K562 (cell line): ENCODE data around the gene RIPK3. TPM values are rescaled to one million over a fixed set of nuclear protein-coding genes. Genes with fewer than 3 reads are reported as not detected.

Experiments
- BACH1 ChIP-seq: fragments of 200-800 bp; sonication (Bioruptor generic); IDR thresholded peaks from 2 replicates; pipeline ENCODE4 v1.6.1; 2016; ENCODE audit warnings: missing genetic modification characterization, missing compliant biosample characterization
- C11orf30 ChIP-seq: fragments of 450-650 bp; IDR thresholded peaks from 2 replicates; pipeline ENCODE4 v1.6.1; 2016; ENCODE audit warnings: low read depth, mild to moderate bottlenecking
- CCNT2 ChIP-seq: IDR thresholded peaks from 2 replicates; pipeline ENCODE4 v1.6.1; 2011; ENCODE audit warnings: borderline replicate concordance, low read depth, mild to moderate bottlenecking, moderate library complexity, mixed read lengths, low read length; ENCODE audit not compliant: insufficient read length; ENCODE audit errors: extremely low read depth
- CSDE1 ChIP-seq, 2 experiments: fragments of 450-650 bp; IDR thresholded peaks; 2 replicates each; pipeline ENCODE4 v1.6.1; 2016; ENCODE audit warnings: mild to moderate bottlenecking in 1 of 2
- ELF1 ChIP-seq: fragments of 200-800 bp; sonication (Bioruptor generic); IDR thresholded peaks from 2 replicates; pipeline ENCODE4 v1.6.1; 2016; ENCODE audit warnings: missing genetic modification characterization, missing compliant biosample characterization
- GABPB1 ChIP-seq: sonication (generic); formaldehyde crosslinking; IDR thresholded peaks from 2 replicates; pipeline ENCODE4 v1.8.0; 2022; ENCODE audit warnings: mild to moderate bottlenecking, missing genetic modification reagents
- HDAC2 ChIP-seq: fragments of 450-650 bp; IDR thresholded peaks from 2 replicates; pipeline ENCODE4 v1.6.1; 2016; ENCODE audit warnings: mild to moderate bottlenecking
- JUN ChIP-seq, 2 experiments: sonication (generic) in 1 of 2; formaldehyde crosslinking in 1 of 2; IDR thresholded peaks; 2 replicates each; pipeline versions ENCODE4 v1.6.1 to v1.8.0; 2012 to 2022; ENCODE audit warnings: borderline replicate concordance in 2 of 2, mild to moderate bottlenecking in 2 of 2, improper control_type of control experiment in 1 of 2, low read depth in 1 of 2, low read length in 1 of 2, missing genetic modification reagents in 1 of 2
- JUND ChIP-seq, 2 experiments: IDR thresholded peaks; 2 replicates in 1 of 2; 3 replicates in 1 of 2; pipeline ENCODE4 v1.6.1; 2011; ENCODE audit warnings: borderline replicate concordance in 2 of 2, low read depth in 2 of 2, low read length in 2 of 2, improper control_type of control experiment in 1 of 2, missing biosample characterization in 1 of 2, missing genetic modification characterization in 1 of 2, missing genetic modification reagents in 1 of 2
- KAT7 ChIP-seq: sonication (generic); formaldehyde crosslinking; IDR thresholded peaks from 2 replicates; pipeline ENCODE4 v1.8.0; 2022; ENCODE audit warnings: missing genetic modification reagents, mild to moderate bottlenecking, borderline replicate concordance
- L3MBTL2 ChIP-seq: fragments of 450-650 bp; IDR thresholded peaks from 2 replicates; pipeline ENCODE4 v1.6.1; 2016; ENCODE audit warnings: mild to moderate bottlenecking, moderate library complexity
- MBD2 ChIP-seq: sonication (generic); IDR thresholded peaks from 2 replicates; pipeline ENCODE4 v1.6.1; 2016; ENCODE audit warnings: low read depth, borderline replicate concordance
- MXD1 ChIP-seq: fragments of 250-450 bp; sonication (Bioruptor Pico); IDR thresholded peaks from 2 replicates; pipeline ENCODE4 v1.8.0; 2021; ENCODE audit warnings: borderline replicate concordance, mild to moderate bottlenecking, moderate library complexity; ENCODE audit not compliant: poor library complexity, severe bottlenecking
- NBN ChIP-seq: fragments of 450-650 bp; IDR thresholded peaks from 2 replicates; pipeline ENCODE4 v1.6.1; 2016; ENCODE audit warnings: low read depth, mild to moderate bottlenecking
- PCBP1 ChIP-seq: fragments of 200-400 bp; formaldehyde crosslinking; IDR thresholded peaks from 2 replicates; pipeline ENCODE4 v1.6.1; 2018; ENCODE audit warnings: mild to moderate bottlenecking, low read depth, low read length; ENCODE audit not compliant: poor library complexity, severe bottlenecking
- POLR2AphosphoS5 ChIP-seq: IDR thresholded peaks from 2 replicates; pipeline ENCODE4 v1.6.1; 2011; ENCODE audit warnings: mild to moderate bottlenecking, low read depth, low read length, moderate library complexity; ENCODE audit not compliant: control insufficient read depth, insufficient read depth
- SIX5 ChIP-seq, 2 experiments: IDR thresholded peaks; 2 replicates each; pipeline ENCODE4 v1.6.1; 2011; ENCODE audit warnings: low read length in 2 of 2, borderline replicate concordance in 1 of 2, low read depth in 1 of 2, mild to moderate bottlenecking in 1 of 2, moderate library complexity in 1 of 2; ENCODE audit not compliant: insufficient read depth in 1 of 2
- ZNF561 ChIP-seq: fragments of 450-650 bp; formaldehyde crosslinking; conservative IDR thresholded peaks from 2 replicates; pipeline ENCODE4 v1.4.0; 2020; ENCODE audit warnings: mild to moderate bottlenecking, moderate library complexity
- polyA plus RNA-seq, 8 experiments: library from polyadenylated mRNA; depleted of rRNA in 4 of 8; stranded (reverse) in 5 of 8; unstranded in 3 of 8; fragments of >200 nt; fragmentation: Nextera tagmentation in 2 of 8; fragmentation: Illumina TruSeq in 1 of 8; extraction: Ambion mirVana in 2 of 8; extraction: Trizol in 1 of 8; gene quantifications; 2 replicates each; pipeline versions ENCODE4 v1.2.1 to v1.2.3, GENCODE V29; 2011 to 2014; ENCODE audit warnings: inconsistent platforms in 1 of 8, missing spikeins in 1 of 8
- total RNA-seq, 7 experiments: library from RNA; depleted of rRNA in 6 of 7; stranded (reverse); fragments of >200 nt in 6 of 7; fragmentation: Illumina TruSeq in 2 of 7; extraction: Trizol in 2 of 7; gene quantifications; 2 replicates each; pipeline versions ENCODE4 v1.2.1 to v1.2.3, GENCODE V29; 2011 to 2021; ENCODE audit warnings: low replicate concordance in 1 of 7
- TF ChIP-seq, protein P1 (sequence below): fragments of 250-450 bp; sonication (Bioruptor Pico); IDR thresholded peaks from 2 replicates; pipeline ENCODE4 v1.9.0; 2021; ENCODE audit warnings: mild to moderate bottlenecking, inconsistent platforms
- TF ChIP-seq, protein P2 (sequence below): fragments of 200-800 bp; sonication (Bioruptor generic); IDR thresholded peaks from 2 replicates; pipeline ENCODE4 v1.6.1; 2017; ENCODE audit warnings: missing genetic modification characterization, missing compliant biosample characterization

Gene RIPK3
- total and polyA plus RNA-seq, 9 of the 15 experiments (the other 6 are each of a cell fraction or from before 2014, with no cell fraction given) = 0.03 to 0.43 (median 0.28) TPM; not detected in 3

- TF ChIP-seq JUND (IDR thresholded peaks at IDR 0.05; ENCODE audit: borderline replicate concordance, low read depth, low read length) = peak; percentile 73
- no peak; the same call in 2 of the 3 replicates for TF ChIP-seq JUND (tag; IDR thresholded peaks at IDR 0.05; ENCODE audit: borderline replicate concordance, low read depth, low read length)
- TF ChIP-seq MXD1 (CRISPR knock-in tag) = no peak
- peak; percentile 68 for TF ChIP-seq MBD2
- TF ChIP-seq KAT7 (CRISPR knock-in tag) = no peak
- TF ChIP-seq JUN (IDR thresholded peaks at IDR 0.05; ENCODE audit: borderline replicate concordance, low read depth, low read length) = 0 out of 2 replicates have a peak, but pooled peaks have one; percentile 30
- no peak for TF ChIP-seq JUN (CRISPR knock-in tag; IDR thresholded peaks at IDR 0.05; ENCODE audit: borderline replicate concordance)
- 0 out of 2 replicates have a peak, but pooled peaks have one; percentile 23 for TF ChIP-seq L3MBTL2
- peak; percentile 59 for TF ChIP-seq ELF1 (tag)
- TF ChIP-seq CSDE1 (IDR thresholded peaks at IDR 0.05) = peak in 1 of 2 experiments; percentile 86; a peak in 2 of 4 replicates
- TF ChIP-seq POLR2AphosphoS5 = peak; percentile 55; the same call in 1 of the 2 replicates
- TF ChIP-seq NBN = peak; percentile 70; the same call in 1 of the 2 replicates
- peak; percentile 42 for TF ChIP-seq PCBP1
- TF ChIP-seq SIX5 (IDR thresholded peaks at IDR 0.05; ENCODE audit: borderline replicate concordance in 1 of 2, insufficient read depth in 1 of 2, low read depth in 1 of 2, low read length in 2 of 2) = peak; percentile 19 to 24; a peak in 1 of 4 replicates
- peak; percentile 29 for TF ChIP-seq CCNT2
- TF ChIP-seq, protein P1, sequence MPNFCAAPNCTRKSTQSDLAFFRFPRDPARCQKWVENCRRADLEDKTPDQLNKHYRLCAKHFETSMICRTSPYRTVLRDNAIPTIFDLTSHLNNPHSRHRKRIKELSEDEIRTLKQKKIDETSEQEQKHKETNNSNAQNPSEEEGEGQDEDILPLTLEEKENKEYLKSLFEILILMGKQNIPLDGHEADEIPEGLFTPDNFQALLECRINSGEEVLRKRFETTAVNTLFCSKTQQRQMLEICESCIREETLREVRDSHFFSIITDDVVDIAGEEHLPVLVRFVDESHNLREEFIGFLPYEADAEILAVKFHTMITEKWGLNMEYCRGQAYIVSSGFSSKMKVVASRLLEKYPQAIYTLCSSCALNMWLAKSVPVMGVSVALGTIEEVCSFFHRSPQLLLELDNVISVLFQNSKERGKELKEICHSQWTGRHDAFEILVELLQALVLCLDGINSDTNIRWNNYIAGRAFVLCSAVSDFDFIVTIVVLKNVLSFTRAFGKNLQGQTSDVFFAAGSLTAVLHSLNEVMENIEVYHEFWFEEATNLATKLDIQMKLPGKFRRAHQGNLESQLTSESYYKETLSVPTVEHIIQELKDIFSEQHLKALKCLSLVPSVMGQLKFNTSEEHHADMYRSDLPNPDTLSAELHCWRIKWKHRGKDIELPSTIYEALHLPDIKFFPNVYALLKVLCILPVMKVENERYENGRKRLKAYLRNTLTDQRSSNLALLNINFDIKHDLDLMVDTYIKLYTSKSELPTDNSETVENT (CRISPR knock-in tag) = peak; percentile 22; the same call in 1 of the 2 replicates
- TF ChIP-seq, protein P2, sequence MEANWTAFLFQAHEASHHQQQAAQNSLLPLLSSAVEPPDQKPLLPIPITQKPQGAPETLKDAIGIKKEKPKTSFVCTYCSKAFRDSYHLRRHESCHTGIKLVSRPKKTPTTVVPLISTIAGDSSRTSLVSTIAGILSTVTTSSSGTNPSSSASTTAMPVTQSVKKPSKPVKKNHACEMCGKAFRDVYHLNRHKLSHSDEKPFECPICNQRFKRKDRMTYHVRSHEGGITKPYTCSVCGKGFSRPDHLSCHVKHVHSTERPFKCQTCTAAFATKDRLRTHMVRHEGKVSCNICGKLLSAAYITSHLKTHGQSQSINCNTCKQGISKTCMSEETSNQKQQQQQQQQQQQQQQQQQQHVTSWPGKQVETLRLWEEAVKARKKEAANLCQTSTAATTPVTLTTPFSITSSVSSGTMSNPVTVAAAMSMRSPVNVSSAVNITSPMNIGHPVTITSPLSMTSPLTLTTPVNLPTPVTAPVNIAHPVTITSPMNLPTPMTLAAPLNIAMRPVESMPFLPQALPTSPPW (CRISPR knock-in tag) = peak; percentile 67
- TF ChIP-seq HDAC2 = 0 out of 2 replicates have a peak, but pooled peaks have one; percentile 26
- no peak for TF ChIP-seq ZNF561 (CRISPR knock-in tag)
- peak; percentile 43; the same call in 1 of the 2 replicates for TF ChIP-seq GABPB1
- no peak for TF ChIP-seq BACH1 (tag)
- peak; percentile 95 for TF ChIP-seq C11orf30
Observed at GRCh38 chr14:24299255-24300191, 40.3 kb downstream of the RIPK3 start, which contains the start of the genes DHRS1 and NOP9 (continued).
